K562 (cell line): ENCODE data around the gene PIK3C2B.

Experiments used
- AFF4 ChIP-seq: sonication (generic); formaldehyde crosslinking; IDR thresholded peaks from 2 replicates; pipeline ENCODE4 v1.8.0; 2023; ENCODE audit warnings: mild to moderate bottlenecking, missing genetic modification reagents
- CTCF ChIP-seq, 3 experiments: IDR thresholded peaks in 2 of 3; conservative IDR thresholded peaks in 1 of 3; 2 replicates each; pipeline ENCODE4 v1.5.1; 2011 to 2012; ENCODE audit warnings: low read length in 3 of 3, mild to moderate bottlenecking in 3 of 3, control low read depth in 2 of 3, improper control_type of control experiment in 1 of 3, inconsistent platforms in 1 of 3, low read depth in 1 of 3, mixed read lengths in 1 of 3, moderate library complexity in 1 of 3; ENCODE audit not compliant: insufficient read depth in 2 of 3
- RBM39 ChIP-seq: fragments of 200-400 bp; formaldehyde crosslinking; optimal IDR thresholded peaks from 2 replicates; pipeline ENCODE3; 2018; ENCODE audit warnings: low read depth, low read length
- YY1 ChIP-seq, 3 experiments: IDR thresholded peaks; 2 replicates each; pipeline ENCODE4 v1.6.1; 2011; ENCODE audit warnings: low read length in 2 of 3, mild to moderate bottlenecking in 2 of 3, moderate library complexity in 2 of 3, borderline replicate concordance in 1 of 3, control low read depth in 1 of 3, low read depth in 1 of 3; ENCODE audit not compliant: insufficient read depth in 3 of 3, insufficient replicate concordance in 2 of 3, control insufficient read depth in 1 of 3, insufficient read length in 1 of 3; ENCODE audit errors: extremely low read depth in 1 of 3
- ZNF146 ChIP-seq: IDR thresholded peaks from one replicate; pipeline ENCODE4 v1.6.1; 2018; ENCODE audit warnings: missing compliant biosample characterization; ENCODE audit not compliant: unreplicated experiment

- TF ChIP-seq YY1 (IDR thresholded peaks at IDR 0.05; ENCODE audit: borderline replicate concordance in 1 of 3, control insufficient read depth in 1 of 3, extremely low read depth in 1 of 3, insufficient read depth in 3 of 3, insufficient read length in 1 of 3, insufficient replicate concordance in 2 of 3, low read depth in 1 of 3, low read length in 2 of 3) (no peak), CTCF (IDR thresholded peaks at IDR 0.05 in 2 of 3, conservative IDR thresholded peaks at IDR 0.05 in 1 of 3; ENCODE audit: insufficient read depth in 2 of 3, low read depth in 1 of 3, low read length in 3 of 3) (no peak), RBM39 (no peak), ZNF146 (CRISPR knock-in tag) (no peak), AFF4 (CRISPR knock-in tag) (no peak)
Measured at GRCh38 chr1:204459706-204460105, 34.9 kb downstream of the PIK3C2B start.
